ENCODE data around the gene SCLY.

Gene SCLY

GRCh38 chr2:238079874-238080327, 19.1 kb downstream of the SCLY start:
- Histone ChIP-seq H3K27ac (replicated peaks; ENCODE audit: low read length) (no peak overlapping the region), H2BK5ac (ENCODE audit: low read length) (no peak overlapping the region), H3K36me3 (replicated peaks in 1 of 2; ENCODE audit: control insufficient read depth in 2 of 2, insufficient read depth in 2 of 2, low read length in 2 of 2) (peaks cover 25 to 88% of the 10 kb centered on the region in 2 donors), H2BK12ac (ENCODE audit: low read length) (no peak overlapping the region), H3K4me2 (ENCODE audit: insufficient read depth, low read length, poor library complexity, severe bottlenecking) (no peak overlapping the region), H3K18ac (ENCODE audit: low read length) (no peak overlapping the region), H3K4me1 (ENCODE audit: control insufficient read depth in 2 of 2, insufficient read depth in 1 of 2, low read depth in 1 of 2, low read length in 2 of 2) (no peaks in the 10 kb centered on the region), H3K79me1 (ENCODE audit: low read depth, low read length) (no peaks in the 10 kb centered on the region), H3K23ac (ENCODE audit: low read depth, low read length, poor library complexity) (no peak overlapping the region), H2BK15ac (ENCODE audit: low read length) (no peak overlapping the region), H4K8ac (ENCODE audit: low read depth, low read length) (no peak overlapping the region), H3K27me3 (ENCODE audit: control insufficient read depth in 3 of 3, insufficient read depth in 3 of 3, low read depth in 1 of 3, low read length in 3 of 3) (no peaks in the 10 kb centered on the region), H3K9me3 (replicated peaks in 1 of 2; ENCODE audit: control insufficient read depth in 2 of 2, insufficient read depth in 1 of 2, low read depth in 1 of 2, low read length in 2 of 2) (peaks cover 0 to 18% of the 10 kb centered on the region in 2 donors), H3K9ac (ENCODE audit: low read depth, low read length, poor library complexity) (no peak overlapping the region), H3K4me3 (ENCODE audit: low read length in 2 of 2) (no peak overlapping the region), H2AFZ (ENCODE audit: low read length) (no peak overlapping the region), H4K91ac (ENCODE audit: low read depth, low read length, poor library complexity) (no peak overlapping the region), H2AK5ac (ENCODE audit: low read depth, low read length) (no peak overlapping the region), H3K4ac (ENCODE audit: low read length) (no peak overlapping the region), H2BK120ac (ENCODE audit: low read depth, low read length) (no peak overlapping the region), H3K14ac (ENCODE audit: low read length) (no peak overlapping the region)
- no CpG with 5 or more reads among the region's 2 CpGs for WGBS, 2 donors (ENCODE audit: extremely low coverage in 2 of 2, insufficient read length in 2 of 2, insufficient replicate concordance in 1 of 2)
- no peak for DNase-seq (ENCODE audit: low spot score)

- no peak overlapping the region for H3K4ac ChIP-seq (ENCODE audit: low read length)
- H3K27me3 ChIP-seq (ENCODE audit: control insufficient read depth in 3 of 3, insufficient read depth in 3 of 3, low read depth in 1 of 3, low read length in 3 of 3) = no peaks in the 10 kb centered on the region
- no peak overlapping the region for H3K27ac ChIP-seq (replicated peaks; ENCODE audit: low read length)
- H2BK12ac ChIP-seq (ENCODE audit: low read length) = no peak overlapping the region
- H2AK5ac ChIP-seq (ENCODE audit: low read depth, low read length) = no peak overlapping the region
- no peak overlapping the region for H3K18ac ChIP-seq (ENCODE audit: low read length)
- H3K36me3 ChIP-seq (replicated peaks in 1 of 2; ENCODE audit: control insufficient read depth in 2 of 2, insufficient read depth in 2 of 2, low read length in 2 of 2) = peaks cover 25 to 89% of the 10 kb centered on the region in 2 donors
- H4K8ac ChIP-seq (ENCODE audit: low read depth, low read length) = no peak overlapping the region
- H2BK5ac ChIP-seq (ENCODE audit: low read length) = no peak overlapping the region
- no peak overlapping the region for H2BK120ac ChIP-seq (ENCODE audit: low read depth, low read length)
- no peaks in the 10 kb centered on the region for H3K4me1 ChIP-seq (ENCODE audit: control insufficient read depth in 2 of 2, insufficient read depth in 1 of 2, low read depth in 1 of 2, low read length in 2 of 2)
- no CpG with 5 or more reads among the region's 15 CpGs for WGBS, 2 donors (ENCODE audit: extremely low coverage in 2 of 2, insufficient read length in 2 of 2, insufficient replicate concordance in 1 of 2)
- no peak overlapping the region for H2BK15ac ChIP-seq (ENCODE audit: low read length)
- H3K4me3 ChIP-seq (ENCODE audit: low read length in 2 of 2) = no peak overlapping the region
- H2AFZ ChIP-seq (ENCODE audit: low read length) = no peak overlapping the region
- H4K91ac ChIP-seq (ENCODE audit: low read depth, low read length, poor library complexity) = no peak overlapping the region
- H3K4me2 ChIP-seq (ENCODE audit: insufficient read depth, low read length, poor library complexity, severe bottlenecking) = no peak overlapping the region
- H3K79me1 ChIP-seq (ENCODE audit: low read depth, low read length) = no peaks in the 10 kb centered on the region
- peak overlapping the region; percentile 18 for H3K9ac ChIP-seq (ENCODE audit: low read depth, low read length, poor library complexity)
- no peak for DNase-seq (ENCODE audit: low spot score)
- no peak overlapping the region for H3K14ac ChIP-seq (ENCODE audit: low read length)
- H3K9me3 ChIP-seq (replicated peaks in 1 of 2; ENCODE audit: control insufficient read depth in 2 of 2, insufficient read depth in 1 of 2, low read depth in 1 of 2, low read length in 2 of 2) = peaks cover 0 to 18% of the 10 kb centered on the region in 2 donors
- H3K23ac ChIP-seq (ENCODE audit: low read depth, low read length, poor library complexity) = no peak overlapping the region
These were observed 19.7 kb downstream of the SCLY start for GRCh38 chr2:238080518-238080917.

GRCh38 chr2:238081150-238081549, 20.3 kb downstream of the SCLY start:
- H4K8ac ChIP-seq (ENCODE audit: low read depth, low read length) = peak overlapping the region; percentile 30
- no peak overlapping the region for H3K18ac ChIP-seq (ENCODE audit: low read length)
- peaks cover 25 to 89% of the 10 kb centered on the region in 2 donors for H3K36me3 ChIP-seq (replicated peaks in 1 of 2; ENCODE audit: control insufficient read depth in 2 of 2, insufficient read depth in 2 of 2, low read length in 2 of 2)
- H4K91ac ChIP-seq (ENCODE audit: low read depth, low read length, poor library complexity) = no peak overlapping the region
- H3K23ac ChIP-seq (ENCODE audit: low read depth, low read length, poor library complexity) = no peak overlapping the region
- H2AFZ ChIP-seq (ENCODE audit: low read length) = no peak overlapping the region
- H2BK12ac ChIP-seq (ENCODE audit: low read length) = no peak overlapping the region
- H3K14ac ChIP-seq (ENCODE audit: low read length) = no peak overlapping the region
- H3K4me2 ChIP-seq (ENCODE audit: insufficient read depth, low read length, poor library complexity, severe bottlenecking) = no peak overlapping the region
- no CpG with 5 or more reads among the region's 13 CpGs for WGBS, 2 donors (ENCODE audit: extremely low coverage in 2 of 2, insufficient read length in 2 of 2, insufficient replicate concordance in 1 of 2)
- H2BK120ac ChIP-seq (ENCODE audit: low read depth, low read length) = no peak overlapping the region
- peaks cover 0 to 13% of the 10 kb centered on the region in 2 donors for H3K9me3 ChIP-seq (replicated peaks in 1 of 2; ENCODE audit: control insufficient read depth in 2 of 2, insufficient read depth in 1 of 2, low read depth in 1 of 2, low read length in 2 of 2)
- no peaks in the 10 kb centered on the region for H3K4me1 ChIP-seq (ENCODE audit: control insufficient read depth in 2 of 2, insufficient read depth in 1 of 2, low read depth in 1 of 2, low read length in 2 of 2)
- H2AK5ac ChIP-seq (ENCODE audit: low read depth, low read length) = no peak overlapping the region
- H3K4me3 ChIP-seq (ENCODE audit: low read length in 2 of 2) = no peak overlapping the region
- H2BK5ac ChIP-seq (ENCODE audit: low read length) = no peak overlapping the region
- H2BK15ac ChIP-seq (ENCODE audit: low read length) = no peak overlapping the region
- no peaks in the 10 kb centered on the region for H3K27me3 ChIP-seq (ENCODE audit: control insufficient read depth in 3 of 3, insufficient read depth in 3 of 3, low read depth in 1 of 3, low read length in 3 of 3)
- no peak for DNase-seq (ENCODE audit: low spot score)
- no peak overlapping the region for H3K4ac ChIP-seq (ENCODE audit: low read length)
- no peaks in the 10 kb centered on the region for H3K79me1 ChIP-seq (ENCODE audit: low read depth, low read length)
- H3K27ac ChIP-seq (replicated peaks; ENCODE audit: low read length) = no peak overlapping the region
- H3K9ac ChIP-seq (ENCODE audit: low read depth, low read length, poor library complexity) = no peak overlapping the region

- Histone ChIP-seq H2BK12ac (ENCODE audit: low read length) (no peak overlapping the region), H3K18ac (ENCODE audit: low read length) (no peak overlapping the region), H3K27ac (replicated peaks; ENCODE audit: low read length) (no peak overlapping the region), H3K14ac (ENCODE audit: low read length) (no peak overlapping the region), H3K79me1 (ENCODE audit: low read depth, low read length) (no peaks in the 10 kb centered on the region), H2BK15ac (ENCODE audit: low read length) (no peak overlapping the region), H3K4ac (ENCODE audit: low read length) (no peak overlapping the region), H3K27me3 (ENCODE audit: control insufficient read depth in 3 of 3, insufficient read depth in 3 of 3, low read depth in 1 of 3, low read length in 3 of 3) (no peaks in the 10 kb centered on the region), H3K4me1 (ENCODE audit: control insufficient read depth in 2 of 2, insufficient read depth in 1 of 2, low read depth in 1 of 2, low read length in 2 of 2) (no peaks in the 10 kb centered on the region), H3K9ac (ENCODE audit: low read depth, low read length, poor library complexity) (no peak overlapping the region), H2BK5ac (ENCODE audit: low read length) (no peak overlapping the region), H3K9me3 (replicated peaks in 1 of 2; ENCODE audit: control insufficient read depth in 2 of 2, insufficient read depth in 1 of 2, low read depth in 1 of 2, low read length in 2 of 2) (peaks cover 0 to 11% of the 10 kb centered on the region in 2 donors), H4K8ac (ENCODE audit: low read depth, low read length) (no peak overlapping the region), H3K36me3 (replicated peaks in 1 of 2; ENCODE audit: control insufficient read depth in 2 of 2, insufficient read depth in 2 of 2, low read length in 2 of 2) (peaks cover 25 to 90% of the 10 kb centered on the region in 2 donors), H3K4me3 (ENCODE audit: low read length in 2 of 2) (no peak overlapping the region), H3K23ac (ENCODE audit: low read depth, low read length, poor library complexity) (no peak overlapping the region), H3K4me2 (ENCODE audit: insufficient read depth, low read length, poor library complexity, severe bottlenecking) (no peak overlapping the region), H2AK5ac (ENCODE audit: low read depth, low read length) (no peak overlapping the region), H2AFZ (ENCODE audit: low read length) (no peak overlapping the region), H2BK120ac (ENCODE audit: low read depth, low read length) (no peak overlapping the region), H4K91ac (ENCODE audit: low read depth, low read length, poor library complexity) (no peak overlapping the region)
- WGBS, 2 donors (ENCODE audit: extremely low coverage in 2 of 2, insufficient read length in 2 of 2, insufficient replicate concordance in 1 of 2) = no CpG with 5 or more reads among the region's 16 CpGs
- no peak for DNase-seq (ENCODE audit: low spot score)
These were observed 20.8 kb downstream of the SCLY start for GRCh38 chr2:238081561-238081960.

Measured in neuronal stem cell (in vitro differentiated cells).